AG20443 (cell line): Measurements from ENCODE around the gene NOL4L.
A peak's percentile ranks its signal among the peaks of the same experiment; 100 is the strongest.

Experiments
- DNase-seq: peaks from one replicate; pipeline ENCODE4 v3.0.0; 2012; ENCODE audit warnings: low spot score, mixed read lengths

NOL4L gene

GRCh38 chr20:32456869-32457478, 128.2 kb downstream of the NOL4L start:
- DNase-seq: peak; percentile 93

GRCh38 chr20:32455901-32456701, 129.0 kb downstream of the NOL4L start:
- no peak for DNase-seq

- DNase-seq: no peak
These were observed 129.8 kb downstream of the NOL4L start for GRCh38 chr20:32455171-32455900.

GRCh38 chr20:32454164-32455145, 130.7 kb downstream of the NOL4L start:
- no peak for DNase-seq

- DNase-seq: no peak
These were observed 131.5 kb downstream of the NOL4L start for GRCh38 chr20:32453467-32454163.

GRCh38 chr20:32452776-32453466, 132.2 kb downstream of the NOL4L start:
- DNase-seq: no peak

GRCh38 chr20:32451682-32452461, 133.3 kb downstream of the NOL4L start:
- no peak for DNase-seq

- no peak for DNase-seq
These were observed 133.8 kb downstream of the NOL4L start for GRCh38 chr20:32451340-32451681.

- no peak for DNase-seq
These were observed 134.6 kb downstream of the NOL4L start for GRCh38 chr20:32450484-32451061.

GRCh38 chr20:32449890-32450401, 135.2 kb downstream of the NOL4L start:
- DNase-seq: no peak

- DNase-seq: no peak
These were observed 135.9 kb downstream of the NOL4L start for GRCh38 chr20:32449057-32449889.

- no peak for DNase-seq
These were observed 136.7 kb downstream of the NOL4L start for GRCh38 chr20:32448306-32449056.

GRCh38 chr20:32447136-32448027, 137.8 kb downstream of the NOL4L start:
- DNase-seq: no peak

- DNase-seq: no peak
These were observed 138.6 kb downstream of the NOL4L start for GRCh38 chr20:32446301-32447100.

GRCh38 chr20:32445539-32446273, 139.4 kb downstream of the NOL4L start:
- no peak for DNase-seq
